ENCODE results near the gene MUC2.

MUC2 gene

DNA sequence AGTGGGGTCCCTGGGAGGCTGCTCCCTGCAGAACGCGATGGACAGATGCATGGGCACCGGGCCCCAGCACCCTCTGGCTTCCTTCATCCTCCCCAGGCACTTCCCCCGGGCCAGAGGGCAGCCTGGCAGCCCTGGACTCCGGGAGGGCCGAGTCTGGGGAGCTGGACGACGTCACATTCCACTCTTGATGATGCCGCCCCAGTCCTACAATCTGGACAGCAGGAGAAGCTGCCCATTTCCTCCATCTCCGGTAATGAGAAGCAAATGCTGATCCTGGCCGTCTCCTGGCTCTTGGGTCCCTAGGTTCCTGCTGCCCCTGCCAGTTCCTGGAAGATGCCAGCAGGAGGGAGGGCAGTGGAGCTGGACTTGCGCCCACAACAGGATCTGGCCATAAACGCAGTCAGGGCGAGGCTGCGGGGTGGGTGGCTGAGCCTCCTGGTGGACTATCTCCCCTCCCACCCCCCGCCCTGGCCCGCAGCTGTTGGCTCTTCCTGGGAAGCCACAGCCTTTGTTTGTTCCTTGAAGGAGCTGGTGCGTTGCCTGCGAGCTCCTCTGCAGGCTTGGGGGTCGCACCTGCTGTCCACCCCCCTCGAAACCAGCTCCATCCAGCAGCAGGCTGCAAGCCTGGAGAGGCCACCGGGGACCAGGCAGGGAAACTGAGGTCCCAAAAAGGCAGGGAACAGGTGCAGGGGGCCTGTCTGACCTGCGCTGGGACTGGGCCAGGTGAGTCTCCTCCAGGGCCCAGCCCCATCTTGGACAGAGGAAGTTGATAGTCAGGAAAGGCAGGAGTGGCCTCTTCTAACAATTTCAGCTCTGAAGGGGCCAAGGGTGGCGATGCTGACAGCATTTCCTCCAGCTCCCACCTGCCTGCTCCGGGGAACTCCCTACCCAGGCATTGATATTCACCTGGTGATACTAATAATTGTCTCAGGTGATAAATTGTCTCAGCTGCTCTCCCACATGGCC, 20.2 kb upstream of the MUC2 start:
- no peaks in the 10 kb centered on the region for H3K9me3 Mint-ChIP-seq
- no peak overlapping the region for H3K4me3 Mint-ChIP-seq
- peaks cover 3% of the 10 kb centered on the region for H3K4me1 Mint-ChIP-seq
- peaks cover 8% of the 10 kb centered on the region for H3K27me3 Mint-ChIP-seq
- no peaks in the 10 kb centered on the region for H3K36me3 Mint-ChIP-seq
- H3K27ac Mint-ChIP-seq = no peak overlapping the region

DNA sequence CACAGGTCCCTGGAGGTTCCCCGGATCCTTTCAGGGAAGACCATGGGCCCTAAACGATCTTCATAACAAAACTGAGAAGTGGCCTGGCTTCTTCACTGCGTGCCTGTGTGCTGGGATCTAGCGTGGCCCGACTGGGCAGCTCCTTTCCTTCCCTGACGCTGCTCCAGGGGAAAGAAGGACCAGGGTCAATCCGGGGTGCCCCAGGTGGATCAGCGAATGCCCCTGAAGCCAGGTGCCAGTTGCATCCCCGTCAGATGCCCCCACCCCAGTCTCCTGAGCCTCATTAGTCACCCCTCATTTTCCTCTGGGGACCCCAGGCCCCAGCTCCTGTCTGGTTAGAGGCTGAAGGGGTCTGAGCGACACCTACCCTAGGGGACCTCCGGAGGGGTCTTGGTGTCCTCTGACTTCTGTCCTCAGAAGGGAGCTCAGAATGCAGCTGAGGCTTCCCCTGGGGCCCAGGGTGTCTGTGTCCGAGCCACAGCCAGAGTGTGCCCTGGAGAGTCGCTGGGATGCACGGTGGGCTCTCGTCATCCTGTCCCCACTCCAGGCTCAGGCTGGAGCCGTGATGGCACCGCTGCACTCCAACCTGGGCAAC, 19.5 kb upstream of the MUC2 start:
- H3K27ac Mint-ChIP-seq = no peak overlapping the region
- H3K27me3 Mint-ChIP-seq = peaks cover 8% of the 10 kb centered on the region
- no peaks in the 10 kb centered on the region for H3K9me3 Mint-ChIP-seq
- H3K4me1 Mint-ChIP-seq = peaks cover 3% of the 10 kb centered on the region
- H3K36me3 Mint-ChIP-seq = no peaks in the 10 kb centered on the region
- H3K4me3 Mint-ChIP-seq = no peak overlapping the region

DNA sequence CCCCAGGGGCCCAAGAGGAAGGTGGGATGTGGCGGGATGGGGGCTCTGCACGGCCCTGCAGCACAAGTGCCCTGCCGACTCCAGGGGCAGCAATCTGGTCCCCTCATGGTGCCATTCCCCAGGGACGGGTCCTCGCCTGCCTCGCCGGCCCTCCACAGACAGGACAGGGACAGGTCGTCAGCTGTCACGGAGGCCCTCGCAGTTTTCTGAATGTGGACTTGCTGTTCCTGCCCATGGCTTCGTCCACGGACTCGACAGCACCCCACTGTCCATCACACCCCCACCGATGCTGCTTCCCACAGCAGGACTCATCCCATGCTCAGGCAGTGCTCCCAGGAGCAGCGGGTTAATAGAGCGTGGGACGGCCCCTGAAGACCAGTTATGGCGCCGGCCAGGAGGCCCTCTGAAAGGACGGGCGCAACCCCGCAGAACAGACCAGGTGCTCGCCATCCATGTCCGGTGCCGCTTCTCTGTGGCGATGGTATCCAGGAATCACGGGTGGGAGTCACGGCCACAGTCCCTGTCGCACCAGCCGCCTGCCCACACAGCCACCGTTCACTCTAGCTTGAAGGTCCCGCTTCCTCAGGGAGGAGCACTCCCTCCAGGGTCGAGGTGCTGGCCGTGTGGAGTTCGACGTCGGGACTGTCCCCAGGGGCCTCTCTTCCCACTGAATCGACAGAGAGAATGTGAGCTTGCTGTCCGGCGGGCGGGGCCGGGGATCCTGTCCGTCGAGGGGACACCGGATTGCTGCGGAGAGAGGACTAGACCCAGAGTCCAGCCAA, 18.5 kb upstream of the MUC2 start:
- no peaks in the 10 kb centered on the region for H3K9me3 Mint-ChIP-seq
- no peak overlapping the region for H3K27ac Mint-ChIP-seq
- no peaks in the 10 kb centered on the region for H3K4me1 Mint-ChIP-seq
- no peak overlapping the region for H3K4me3 Mint-ChIP-seq
- peaks cover 4% of the 10 kb centered on the region for H3K27me3 Mint-ChIP-seq
- no peaks in the 10 kb centered on the region for H3K36me3 Mint-ChIP-seq

DNA sequence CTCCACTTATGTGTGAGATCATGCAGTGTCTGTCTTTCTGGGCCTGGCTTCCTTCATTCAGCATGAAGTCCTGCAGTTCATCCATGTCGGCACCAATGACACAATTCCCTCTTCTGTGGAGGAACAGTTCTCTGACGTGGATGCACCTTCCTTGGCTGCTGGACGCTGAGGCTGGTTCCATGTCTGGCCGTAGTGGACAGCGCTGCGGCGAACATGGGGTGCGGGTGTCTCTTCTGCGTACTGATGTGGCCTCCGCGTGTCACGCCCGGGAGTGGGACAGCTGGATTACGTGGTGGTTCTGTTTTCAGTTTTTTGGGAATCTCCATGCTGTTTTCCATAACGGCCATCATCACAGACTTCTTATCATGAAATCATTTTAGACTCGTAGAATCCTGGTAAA, 16.9 kb upstream of the MUC2 start:
- no peaks in the 10 kb centered on the region for H3K9me3 Mint-ChIP-seq
- no peak overlapping the region for H3K4me3 Mint-ChIP-seq
- H3K27ac Mint-ChIP-seq = no peak overlapping the region
- H3K4me1 Mint-ChIP-seq = peaks cover 4% of the 10 kb centered on the region
- no peaks in the 10 kb centered on the region for H3K36me3 Mint-ChIP-seq
- H3K27me3 Mint-ChIP-seq = peaks cover 4% of the 10 kb centered on the region

DNA sequence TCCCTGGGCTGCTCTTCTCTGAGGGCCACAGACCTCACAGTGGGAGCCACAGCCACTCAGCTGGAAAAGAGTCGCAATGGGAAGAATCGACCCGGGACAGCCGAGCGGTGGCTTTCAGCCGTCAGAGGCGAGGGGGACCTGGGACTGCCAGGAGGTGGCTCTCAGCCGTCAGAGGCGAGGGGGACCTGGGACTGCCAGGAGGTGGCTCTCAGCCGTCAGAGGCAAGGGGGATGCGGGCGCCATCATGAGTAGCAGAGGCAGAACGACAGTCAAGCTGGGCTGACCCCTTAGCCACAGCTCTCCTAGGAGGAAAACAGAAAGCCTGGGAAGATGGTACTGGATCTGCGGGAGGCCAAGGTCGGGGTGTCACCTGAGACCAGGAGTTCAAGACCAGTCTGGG, 14.9 kb upstream of the MUC2 start:
- no peak overlapping the region for H3K4me3 Mint-ChIP-seq
- H3K4me1 Mint-ChIP-seq = peaks cover 12% of the 10 kb centered on the region
- H3K9me3 Mint-ChIP-seq = no peaks in the 10 kb centered on the region
- peaks cover 6% of the 10 kb centered on the region for H3K27me3 Mint-ChIP-seq
- H3K27ac Mint-ChIP-seq = no peak overlapping the region
- H3K36me3 Mint-ChIP-seq = no peaks in the 10 kb centered on the region

DNA sequence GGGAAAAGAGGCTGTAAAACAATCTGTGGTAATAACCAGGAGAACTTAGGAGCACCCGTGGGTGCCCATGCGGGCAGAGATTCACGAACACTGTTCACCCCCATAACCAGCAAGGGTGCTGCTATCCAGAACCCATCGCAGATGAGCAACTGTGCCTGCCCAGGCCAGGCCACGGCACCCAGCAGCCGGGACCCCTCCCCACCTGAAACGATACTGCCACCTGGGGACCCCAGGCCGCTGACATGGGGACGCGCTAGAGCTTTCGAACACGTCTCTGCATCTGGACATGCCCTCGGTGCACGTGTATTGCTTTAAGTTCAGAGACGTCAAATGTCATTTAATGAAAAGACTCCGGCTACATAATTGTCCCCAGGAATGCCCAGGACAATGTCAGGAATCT, 14.3 kb upstream of the MUC2 start:
- no peak overlapping the region for H3K27ac Mint-ChIP-seq
- H3K4me3 Mint-ChIP-seq = no peak overlapping the region
- H3K27me3 Mint-ChIP-seq = peaks cover 6% of the 10 kb centered on the region
- no peaks in the 10 kb centered on the region for H3K9me3 Mint-ChIP-seq
- no peaks in the 10 kb centered on the region for H3K36me3 Mint-ChIP-seq
- H3K4me1 Mint-ChIP-seq = peaks cover 12% of the 10 kb centered on the region

DNA sequence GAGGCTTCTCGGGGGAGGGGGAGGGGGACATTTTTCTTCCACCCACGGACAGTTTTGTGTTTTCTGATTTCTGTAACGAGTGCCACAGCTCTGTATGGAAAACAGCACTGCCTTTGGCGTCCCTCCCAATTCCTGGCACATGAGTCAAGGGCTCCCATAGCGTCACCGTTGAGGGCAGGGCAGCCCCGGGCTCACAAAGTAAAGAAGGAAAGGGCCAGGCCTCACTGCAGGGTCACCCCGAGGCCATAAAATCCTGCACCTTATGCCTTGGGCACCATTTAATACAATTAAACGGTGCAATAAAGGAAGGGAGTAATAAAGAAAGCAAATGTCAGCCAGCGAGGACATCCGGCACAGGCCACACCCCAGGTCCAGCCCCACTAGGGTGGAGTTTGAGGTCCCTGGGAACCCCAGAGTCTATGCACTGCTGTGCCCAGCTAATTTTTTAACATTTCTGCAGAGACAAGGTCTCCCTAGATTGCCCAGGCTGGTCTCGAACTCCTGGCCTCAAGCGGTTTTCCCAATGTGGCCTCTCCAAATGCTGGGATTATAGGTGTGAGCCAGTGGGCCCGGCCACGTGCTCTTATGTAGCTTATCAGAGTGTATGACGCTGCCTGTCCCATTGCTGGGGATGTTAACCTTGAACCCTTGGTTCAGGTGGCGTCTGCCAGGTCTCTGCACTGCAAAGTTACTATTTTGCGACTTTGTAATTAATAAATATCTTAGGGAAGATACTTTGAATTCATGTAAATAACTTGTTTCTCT, 13.6 kb upstream of the MUC2 start:
- Mint-ChIP-seq H3K4me1 (peaks cover 12% of the 10 kb centered on the region), H3K27me3 (peaks cover 5% of the 10 kb centered on the region), H3K27ac (no peak overlapping the region), H3K36me3 (no peaks in the 10 kb centered on the region), H3K9me3 (no peaks in the 10 kb centered on the region), H3K4me3 (no peak overlapping the region)

DNA sequence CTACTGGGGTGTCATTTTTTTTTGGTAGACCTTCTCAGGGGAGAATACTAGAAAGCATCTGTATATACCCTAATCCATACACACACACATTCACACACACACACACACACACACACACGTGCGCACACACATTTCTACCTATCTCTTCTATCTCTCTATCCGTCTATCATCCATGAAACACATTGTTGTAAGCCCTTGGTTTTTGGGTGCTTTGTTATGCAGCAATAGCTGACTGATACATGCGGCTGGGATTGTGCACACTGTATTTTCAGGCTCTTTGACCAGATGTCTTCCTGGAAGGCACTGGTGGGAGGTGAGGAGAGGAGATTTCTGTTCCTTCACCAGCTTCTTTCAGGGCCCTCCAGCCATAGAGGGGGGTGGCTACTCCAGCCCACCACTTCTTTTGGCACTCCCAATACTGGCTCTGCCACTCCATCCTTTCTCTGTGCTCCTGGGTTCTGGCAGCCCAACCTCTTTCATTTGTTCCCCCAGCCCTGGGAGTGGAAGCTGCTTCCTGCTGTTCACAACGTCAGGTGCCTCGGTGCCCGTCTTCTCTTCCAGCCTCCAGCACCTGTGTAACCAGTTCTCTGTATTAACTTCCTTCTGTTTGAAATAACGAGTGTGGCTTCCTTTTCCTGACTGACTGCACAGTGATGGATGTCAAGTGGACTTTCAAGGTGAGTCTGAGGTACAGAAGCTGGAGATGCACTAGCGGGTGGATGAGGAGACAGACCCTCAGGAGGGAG, 12.4 kb upstream of the MUC2 start:
- H3K4me3 Mint-ChIP-seq = no peak overlapping the region
- no peaks in the 10 kb centered on the region for H3K9me3 Mint-ChIP-seq
- no peaks in the 10 kb centered on the region for H3K36me3 Mint-ChIP-seq
- peaks cover 12% of the 10 kb centered on the region for H3K4me1 Mint-ChIP-seq
- no peak overlapping the region for H3K27ac Mint-ChIP-seq
- peaks cover 4% of the 10 kb centered on the region for H3K27me3 Mint-ChIP-seq

DNA sequence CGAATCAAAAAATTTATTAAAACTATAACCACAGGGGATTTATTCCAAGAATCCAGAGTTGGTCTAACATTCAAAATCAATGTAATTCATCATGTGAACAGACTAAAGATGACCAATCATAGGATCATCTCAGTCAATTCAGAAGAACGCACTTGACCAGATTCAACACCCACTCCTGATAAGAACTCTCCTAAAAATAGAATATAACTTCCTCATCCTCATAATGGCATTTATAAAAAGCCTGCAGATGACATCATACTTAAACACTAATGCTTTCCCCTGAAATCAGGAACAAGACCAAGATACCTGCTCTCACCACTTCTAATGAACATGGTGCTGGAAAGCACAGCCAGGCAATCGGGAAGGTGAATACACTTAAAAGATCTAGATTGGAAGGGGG, 10.5 kb upstream of the MUC2 start:
- no peak overlapping the region for H3K4me3 Mint-ChIP-seq
- H3K4me1 Mint-ChIP-seq = peaks cover 12% of the 10 kb centered on the region
- H3K36me3 Mint-ChIP-seq = no peaks in the 10 kb centered on the region
- no peak overlapping the region for H3K27ac Mint-ChIP-seq
- H3K27me3 Mint-ChIP-seq = peaks cover 4% of the 10 kb centered on the region
- no peaks in the 10 kb centered on the region for H3K9me3 Mint-ChIP-seq

DNA sequence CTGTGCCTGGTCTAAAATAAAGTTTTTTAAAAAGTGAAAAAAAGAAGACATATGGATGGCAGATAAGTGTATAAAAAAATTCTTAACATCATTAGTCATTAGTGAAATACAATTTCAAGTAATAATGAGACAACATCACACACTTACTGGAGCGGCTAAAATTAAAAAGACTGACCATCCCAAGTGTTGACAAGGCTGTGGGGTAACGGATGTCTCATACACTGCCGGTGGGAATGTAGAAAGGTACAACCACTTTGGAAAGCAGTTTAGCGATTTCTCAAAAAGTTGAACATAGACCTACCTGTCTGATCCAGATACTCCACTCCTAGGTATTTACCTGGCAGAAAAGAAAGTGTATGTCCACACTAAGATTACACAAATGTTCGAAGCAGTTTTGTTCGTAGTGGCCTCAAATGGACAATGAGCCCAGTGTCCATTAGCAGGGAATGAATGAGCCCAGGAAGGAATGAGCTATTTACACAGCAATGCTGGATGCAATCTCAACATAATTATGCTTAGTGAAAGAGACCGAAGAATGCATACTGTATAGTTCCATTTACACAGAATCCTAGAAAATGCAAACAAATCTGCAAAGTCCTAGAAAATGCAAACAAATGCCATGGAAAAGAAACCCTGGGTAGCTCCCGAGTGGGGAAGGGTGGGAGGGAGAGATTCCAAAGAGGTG, 6.7 kb upstream of the MUC2 start:
- no peak overlapping the region for H3K4me3 Mint-ChIP-seq
- H3K9me3 Mint-ChIP-seq = no peaks in the 10 kb centered on the region
- H3K27me3 Mint-ChIP-seq = peaks cover 4% of the 10 kb centered on the region
- H3K4me1 Mint-ChIP-seq = peaks cover 7% of the 10 kb centered on the region
- H3K36me3 Mint-ChIP-seq = no peaks in the 10 kb centered on the region
- H3K27ac Mint-ChIP-seq = no peak overlapping the region

DNA sequence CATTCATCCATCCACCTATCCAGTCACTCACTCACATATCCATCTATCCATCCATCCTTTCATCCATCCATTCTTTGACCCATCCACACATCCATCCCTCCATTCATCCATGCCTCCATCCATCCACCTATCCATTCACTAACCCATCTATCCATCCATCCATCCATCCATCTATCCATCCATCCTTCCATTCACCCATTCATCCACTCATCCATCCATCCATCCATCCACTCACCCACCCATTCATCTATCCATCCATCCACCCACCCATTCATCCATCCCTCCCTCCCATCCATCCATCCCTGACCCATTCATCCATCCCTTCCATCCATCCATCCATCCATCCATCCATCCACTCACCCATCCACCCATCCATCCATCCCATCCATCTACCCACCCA, 4.9 kb upstream of the MUC2 start:
- Mint-ChIP-seq H3K27me3 (peaks cover 2% of the 10 kb centered on the region), H3K4me1 (no peaks in the 10 kb centered on the region), H3K9me3 (no peaks in the 10 kb centered on the region), H3K27ac (no peak overlapping the region), H3K36me3 (no peaks in the 10 kb centered on the region), H3K4me3 (no peak overlapping the region)

DNA sequence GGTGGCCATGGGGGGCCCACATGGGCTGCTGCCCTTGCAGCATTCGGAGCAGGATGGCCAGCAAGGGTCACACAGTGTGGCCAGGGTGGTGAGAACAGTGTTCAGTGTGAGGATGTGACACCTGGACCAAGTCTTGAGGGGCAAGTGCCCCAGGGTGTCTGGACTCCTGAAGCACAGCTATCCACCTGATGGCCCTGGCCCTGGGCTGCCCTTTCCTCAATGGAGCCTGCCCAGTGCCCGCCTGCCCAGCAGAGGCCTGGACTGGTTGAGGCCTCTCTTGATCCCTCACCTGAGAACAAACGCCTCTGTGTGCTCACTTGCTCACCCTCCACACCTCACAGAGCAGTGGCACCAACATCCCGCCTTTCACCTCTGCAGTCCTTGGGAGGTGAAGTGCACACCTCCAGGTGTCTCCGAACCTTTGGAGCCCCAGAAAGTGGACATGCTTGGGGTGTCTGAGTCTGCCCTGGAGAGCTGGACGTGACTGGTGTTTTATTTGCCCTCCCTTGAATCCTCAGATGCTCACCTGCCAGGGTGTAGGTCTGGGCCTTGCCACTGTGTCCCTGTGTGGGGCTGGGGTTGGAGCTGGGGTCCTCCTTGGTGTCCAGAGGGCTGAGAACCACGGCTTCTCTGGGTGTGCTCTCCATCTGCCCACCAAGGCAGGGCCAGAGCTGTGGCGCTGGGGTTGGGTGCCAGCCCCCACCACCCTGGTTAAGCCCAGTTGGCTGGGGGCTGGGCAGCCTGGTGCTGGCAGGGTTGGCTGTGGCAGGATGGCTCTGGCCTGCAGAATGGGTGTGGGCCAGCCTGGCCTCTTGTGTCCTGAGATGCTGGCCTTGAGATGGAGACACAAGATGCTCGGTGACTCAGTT, 3.8 kb upstream of the MUC2 start:
- no peaks in the 10 kb centered on the region for H3K4me1 Mint-ChIP-seq
- no peak overlapping the region for H3K4me3 Mint-ChIP-seq
- H3K27ac Mint-ChIP-seq = no peak overlapping the region
- H3K36me3 Mint-ChIP-seq = no peaks in the 10 kb centered on the region
- H3K9me3 Mint-ChIP-seq = no peaks in the 10 kb centered on the region
- peaks cover 2% of the 10 kb centered on the region for H3K27me3 Mint-ChIP-seq

DNA sequence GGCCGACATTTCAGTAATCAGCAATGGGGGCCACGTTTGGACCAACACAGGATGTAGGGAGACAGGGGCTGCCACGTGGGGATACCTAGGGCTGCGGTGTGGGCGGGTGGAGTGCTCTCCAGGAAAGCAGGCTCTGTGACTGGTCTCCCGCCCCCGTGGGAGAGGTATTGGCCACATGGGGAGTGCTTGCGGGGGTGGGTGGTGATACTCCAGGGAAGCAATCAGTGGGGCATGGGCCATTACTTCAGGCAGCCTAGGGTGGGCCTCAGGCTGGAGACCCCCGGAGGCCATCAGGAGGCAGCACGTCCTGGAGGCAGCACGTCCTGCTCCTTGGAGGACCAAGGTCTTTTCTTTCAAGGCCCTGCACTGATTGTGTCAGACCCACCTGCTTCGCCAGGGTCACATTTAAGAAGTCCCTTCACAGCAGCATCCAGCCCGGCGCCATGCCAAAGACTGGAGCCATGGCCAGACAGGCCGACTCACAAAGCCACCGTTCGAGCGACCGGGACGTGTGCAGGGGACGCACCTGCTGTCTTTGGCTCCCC, 3.0 kb upstream of the MUC2 start:
- no peaks in the 10 kb centered on the region for H3K9me3 Mint-ChIP-seq
- H3K4me3 Mint-ChIP-seq = no peak overlapping the region
- H3K27ac Mint-ChIP-seq = no peak overlapping the region
- H3K27me3 Mint-ChIP-seq = peaks cover 2% of the 10 kb centered on the region
- H3K36me3 Mint-ChIP-seq = no peaks in the 10 kb centered on the region
- H3K4me1 Mint-ChIP-seq = no peaks in the 10 kb centered on the region
